HG02885 (cell line): Measurements from ENCODE around the gene CELSR1.

Experiments used
- ATAC-seq: cut with Tn5 transposase; IDR thresholded peaks from one replicate; pipeline ENCODE4 v1.9.1; 2021; ENCODE audit warnings: mild to moderate bottlenecking; ENCODE audit not compliant: unreplicated experiment, poor library complexity

CELSR1 gene

DNA sequence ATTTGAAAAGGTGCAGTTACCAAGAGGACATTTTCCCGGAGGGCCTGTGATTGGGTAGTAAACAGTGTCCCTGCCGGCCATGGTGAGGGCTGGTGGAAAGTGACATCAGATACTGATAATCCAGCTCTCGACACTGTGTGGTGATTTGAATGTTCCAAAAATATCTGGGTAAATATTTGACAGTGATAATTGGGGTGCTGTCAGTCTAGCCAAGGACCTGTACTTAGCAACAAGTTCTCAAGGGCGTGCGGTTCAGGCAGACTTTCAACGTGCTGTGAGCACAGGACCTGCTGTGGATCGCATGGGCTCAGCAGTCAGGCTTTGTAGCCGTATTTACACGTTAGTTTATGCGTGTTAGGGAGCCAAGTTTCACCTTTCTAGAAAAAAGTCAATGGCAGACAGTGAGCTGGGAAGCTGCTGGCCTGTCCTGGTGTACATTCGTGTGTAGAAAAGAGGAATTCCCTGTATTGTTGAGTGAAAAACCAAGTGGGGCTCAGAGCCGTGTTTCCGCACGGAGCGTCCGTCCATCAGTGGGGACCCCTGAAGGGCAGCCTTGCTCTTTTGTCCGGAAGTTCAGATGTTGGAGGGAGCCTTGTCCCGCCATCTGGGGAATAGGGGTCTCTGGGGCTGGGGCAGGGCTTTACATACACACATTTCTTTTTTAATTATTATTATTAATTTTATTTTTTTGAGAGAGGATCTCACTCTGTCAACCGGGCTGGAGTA is 190.6 kb downstream of the CELSR1 start:
- ATAC-seq: no peak

DNA sequence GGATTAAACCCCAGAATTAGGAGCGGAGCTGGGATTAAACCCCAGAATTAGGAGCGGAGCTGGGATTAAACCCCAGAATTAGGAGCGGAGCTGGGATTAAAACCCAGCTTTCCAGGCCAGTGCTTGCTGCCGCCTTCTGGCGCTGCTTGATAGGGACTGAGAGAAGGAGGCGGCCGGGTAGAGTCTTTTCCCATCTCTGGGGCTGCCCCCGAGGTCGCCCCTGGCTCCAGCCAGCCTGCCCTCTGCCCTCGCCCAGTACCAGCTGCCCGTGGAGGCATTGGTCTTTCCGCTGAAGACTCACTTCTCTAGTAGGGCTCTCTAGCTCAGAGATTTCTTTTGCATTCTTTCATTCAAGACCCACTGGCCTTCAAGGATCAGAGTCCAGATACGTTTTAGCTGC is 196.7 kb downstream of the CELSR1 start:
- no peak for ATAC-seq

DNA sequence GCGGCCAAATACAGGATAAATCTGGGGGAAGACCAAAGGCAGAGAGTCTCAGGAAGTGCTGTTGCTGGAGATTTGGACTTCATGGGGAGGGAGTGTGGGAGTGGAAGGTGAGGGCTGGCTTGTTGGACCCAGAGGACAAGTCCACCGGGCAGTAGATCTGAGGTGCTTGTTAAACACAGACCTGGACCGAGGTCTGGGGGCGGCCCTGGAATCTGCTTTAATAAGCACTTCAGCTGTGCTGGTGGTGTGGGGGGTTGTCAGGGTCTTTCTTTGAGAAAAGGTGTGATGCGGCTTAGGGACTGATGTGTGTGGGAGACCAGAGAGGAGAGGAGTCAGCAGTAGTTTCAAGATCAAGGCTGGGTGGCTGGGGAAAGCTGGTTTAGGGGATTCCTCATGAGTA is 197.5 kb downstream of the CELSR1 start:
- no peak for ATAC-seq

DNA sequence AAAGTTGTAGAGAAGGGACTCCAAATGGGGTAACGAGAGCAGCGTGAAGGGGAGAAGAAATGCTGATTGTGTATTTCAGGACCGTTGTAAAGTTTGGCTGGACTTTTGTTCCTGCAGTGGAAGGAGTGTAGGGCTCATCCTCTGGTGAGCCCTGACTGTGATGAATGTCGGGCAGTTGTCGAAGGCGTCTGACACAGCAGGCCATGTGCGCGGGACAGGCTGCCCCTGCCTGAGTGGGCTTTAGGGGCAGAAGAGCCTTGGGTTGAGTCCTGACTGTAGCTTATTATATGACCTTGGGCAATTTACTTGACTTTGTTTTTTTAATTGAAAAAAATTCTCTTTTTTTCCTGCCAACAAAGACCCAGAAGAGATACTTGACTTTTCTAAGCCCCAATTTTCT is 198.8 kb downstream of the CELSR1 start:
- no peak for ATAC-seq

DNA sequence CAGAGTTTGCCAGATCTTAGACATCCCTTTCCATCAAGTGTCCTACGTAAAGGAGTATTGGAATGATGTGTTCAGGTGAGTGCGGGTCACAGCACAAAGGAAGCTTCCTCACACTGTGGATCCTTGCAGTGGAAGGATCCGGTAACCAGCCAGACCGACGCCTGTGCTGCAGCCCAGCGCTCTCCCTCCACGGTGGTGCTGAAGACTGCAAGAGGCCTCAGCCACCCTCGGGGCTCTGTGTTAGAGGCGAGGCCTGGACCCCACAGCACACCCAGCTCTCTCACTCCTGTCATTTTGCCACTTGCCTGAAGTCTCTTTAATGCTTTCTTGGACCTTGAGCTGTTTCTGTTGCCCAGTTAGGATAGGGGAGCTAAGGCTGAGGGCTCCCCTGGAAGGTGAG is 199.6 kb downstream of the CELSR1 start:
- ATAC-seq: no peak

DNA sequence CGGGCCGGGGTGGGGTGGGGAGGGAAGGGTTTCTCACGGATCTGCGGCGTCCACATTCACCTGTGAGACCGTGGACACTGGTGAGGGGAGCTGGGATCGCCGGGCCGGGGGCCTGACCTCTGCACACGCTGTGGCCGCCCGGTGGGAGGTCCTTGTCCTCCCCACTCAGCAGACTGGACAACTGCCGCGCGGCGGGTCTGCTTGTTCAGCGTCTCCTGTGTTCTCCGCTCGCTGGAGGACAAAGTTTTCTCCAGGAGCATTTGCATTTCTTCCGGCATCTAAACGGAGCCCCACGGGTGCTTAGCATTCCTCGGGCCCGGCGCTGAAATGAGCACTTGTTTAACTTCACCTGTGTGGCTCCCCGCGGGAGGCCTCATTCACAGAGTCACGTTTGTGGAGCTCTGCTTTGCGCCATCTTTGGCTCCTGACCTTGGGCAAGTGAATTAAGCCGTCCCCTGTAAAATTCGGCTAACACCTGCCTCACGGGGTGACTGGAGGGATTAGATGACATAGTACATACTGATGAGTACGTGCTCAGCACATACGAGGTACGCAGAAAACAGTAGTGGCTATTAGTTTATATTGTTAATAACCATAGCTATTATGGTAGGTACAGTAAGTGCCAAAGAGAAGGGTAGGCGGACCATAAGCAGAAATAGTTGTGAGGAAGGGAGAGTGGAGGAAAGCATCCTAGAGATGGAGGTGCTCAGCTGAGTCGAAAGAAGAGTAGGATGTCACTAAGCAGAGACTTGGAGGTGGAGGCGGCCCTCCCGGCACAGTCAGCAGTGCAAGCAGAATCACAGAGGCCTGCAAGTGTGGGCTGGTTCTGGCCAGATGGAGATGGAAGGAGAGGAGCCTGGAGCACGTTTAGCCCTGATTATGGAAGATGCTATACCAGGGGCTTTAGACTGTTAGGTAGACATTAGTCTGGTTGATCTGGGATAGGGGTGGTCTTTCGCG is 201.0 kb downstream of the CELSR1 start:
- peak; percentile 15 for ATAC-seq

DNA sequence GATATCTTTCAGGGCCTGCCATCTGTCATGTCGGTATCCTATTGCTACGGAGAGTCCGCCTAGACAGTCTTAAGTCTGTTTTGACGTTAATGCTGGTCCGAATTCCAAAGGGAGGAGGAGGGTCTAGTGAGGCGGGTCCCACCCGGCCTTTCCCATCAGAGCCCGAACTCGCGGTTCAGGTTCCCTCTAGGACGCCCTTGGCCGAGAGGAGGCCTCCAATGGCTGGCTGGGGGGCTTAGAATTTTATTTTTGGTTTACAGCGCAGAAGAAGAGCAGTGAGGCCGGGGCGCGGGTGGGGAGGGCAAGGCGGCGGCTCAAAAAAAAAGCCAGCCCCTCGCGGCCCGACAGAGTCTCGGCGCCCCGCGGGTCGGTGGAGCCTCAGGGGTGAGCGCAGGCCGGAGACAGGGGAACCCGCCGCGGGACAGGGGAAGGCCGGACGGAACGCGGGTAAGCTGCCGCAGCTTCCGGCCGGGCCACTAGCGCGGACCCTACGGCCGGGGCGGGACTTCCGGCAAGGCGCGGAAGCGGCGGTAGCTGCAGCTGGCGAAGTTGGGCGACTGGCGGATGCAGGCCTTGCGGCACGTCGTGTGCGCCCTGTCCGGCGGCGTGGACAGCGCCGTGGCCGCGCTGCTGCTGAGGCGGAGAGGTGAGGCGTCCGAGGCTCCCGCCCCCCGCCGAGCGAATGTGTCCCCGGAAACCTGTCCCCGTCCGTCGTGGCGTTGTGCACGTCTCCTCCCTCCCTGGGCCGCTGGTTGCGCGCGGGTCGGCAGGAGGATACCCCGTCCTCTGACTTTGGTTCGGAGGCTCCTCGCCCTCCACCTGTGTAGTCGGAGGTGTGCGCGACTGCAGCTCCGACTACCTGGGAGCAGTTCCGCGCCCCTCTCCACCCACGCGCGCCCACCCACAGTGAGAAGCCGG is 202.0 kb downstream of the CELSR1 start, which contains the start of gene TRMU:
TSS of gene TRMU (plus strand) at position 514 of the 918 bp plus-strand sequence. CDS start at position 565, 51 bp downstream.
- ATAC-seq: peak; percentile 93

DNA sequence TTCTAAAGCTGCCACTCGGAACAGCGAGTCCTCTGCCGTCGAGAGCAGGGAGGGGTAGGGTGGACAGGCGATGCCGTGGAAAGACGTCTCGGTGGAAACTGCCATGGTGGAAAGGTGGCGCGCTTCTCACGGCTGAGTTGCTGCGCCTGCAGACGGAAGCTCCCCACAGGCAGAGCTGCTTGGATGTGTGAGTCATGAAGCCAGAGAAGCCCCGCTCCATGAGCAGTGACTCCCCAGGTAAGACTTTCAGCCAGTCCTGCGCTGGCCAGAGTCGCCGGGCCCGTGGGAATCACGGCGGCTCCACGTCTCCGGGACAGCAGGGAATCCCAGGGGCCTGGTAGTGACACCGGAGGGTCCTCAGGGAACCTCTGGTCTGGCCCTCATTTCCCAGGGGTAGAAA is 205.9 kb downstream of the CELSR1 start:
- no peak for ATAC-seq

DNA sequence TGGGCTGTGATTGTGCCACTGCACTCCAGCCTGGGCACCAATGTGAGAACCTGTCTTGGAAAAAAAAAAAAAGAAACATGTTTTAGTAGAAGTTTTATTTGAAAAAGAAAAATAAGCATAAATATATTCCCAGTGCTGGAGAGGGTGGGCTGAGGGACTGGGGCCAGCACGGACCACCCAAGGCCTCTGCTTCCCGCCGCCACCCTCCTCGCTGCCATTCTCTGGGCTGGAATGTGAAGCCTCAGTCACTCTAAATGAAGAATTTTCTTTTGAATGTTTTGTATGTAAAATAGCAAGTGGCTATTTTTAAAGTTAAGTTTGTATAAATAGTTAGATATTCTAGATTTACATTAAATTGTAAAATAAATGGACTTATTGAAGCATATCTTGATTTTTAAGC is 207.0 kb downstream of the CELSR1 start:
- no peak for ATAC-seq

DNA sequence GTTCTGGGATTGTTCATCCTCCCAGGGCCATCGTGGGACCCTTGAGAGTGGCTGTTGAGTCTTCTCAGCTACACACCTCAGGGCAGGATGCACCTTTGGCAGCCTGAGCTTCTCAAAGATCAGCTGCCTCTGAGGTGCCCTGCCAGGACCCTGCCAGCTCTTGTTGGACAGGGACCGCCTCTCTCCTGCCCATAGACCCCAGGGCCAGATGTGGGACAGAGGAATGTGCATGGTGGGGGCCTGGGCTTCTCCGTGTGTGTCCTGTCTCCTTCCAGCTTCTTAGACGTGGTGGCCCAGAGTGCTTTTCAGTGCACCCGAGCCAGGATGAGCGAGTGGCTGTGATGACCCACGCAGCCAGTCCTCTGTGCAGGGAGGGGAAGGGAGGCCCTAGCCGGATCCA is 207.8 kb downstream of the CELSR1 start:
- ATAC-seq: no peak

DNA sequence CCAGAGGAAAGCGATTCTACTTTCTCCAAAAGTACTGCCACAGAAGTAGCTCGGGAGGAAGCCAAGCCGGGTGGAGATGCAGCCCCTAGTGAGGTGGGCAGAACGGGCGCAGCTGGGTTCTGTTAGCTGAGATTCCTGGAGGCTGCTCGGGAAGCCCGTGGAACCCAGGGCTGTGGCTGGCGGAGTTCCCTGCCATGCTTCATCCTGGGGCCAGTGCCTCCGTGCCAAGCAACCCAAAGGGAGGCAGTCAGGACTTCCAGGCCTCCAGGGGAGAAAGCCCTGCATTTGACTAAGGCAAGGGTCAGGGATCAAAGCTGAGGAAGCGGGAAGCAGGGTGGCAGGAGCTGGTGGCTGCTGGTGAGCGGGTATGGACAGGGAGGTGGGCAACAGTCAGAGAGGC is 208.6 kb downstream of the CELSR1 start:
- no peak for ATAC-seq

DNA sequence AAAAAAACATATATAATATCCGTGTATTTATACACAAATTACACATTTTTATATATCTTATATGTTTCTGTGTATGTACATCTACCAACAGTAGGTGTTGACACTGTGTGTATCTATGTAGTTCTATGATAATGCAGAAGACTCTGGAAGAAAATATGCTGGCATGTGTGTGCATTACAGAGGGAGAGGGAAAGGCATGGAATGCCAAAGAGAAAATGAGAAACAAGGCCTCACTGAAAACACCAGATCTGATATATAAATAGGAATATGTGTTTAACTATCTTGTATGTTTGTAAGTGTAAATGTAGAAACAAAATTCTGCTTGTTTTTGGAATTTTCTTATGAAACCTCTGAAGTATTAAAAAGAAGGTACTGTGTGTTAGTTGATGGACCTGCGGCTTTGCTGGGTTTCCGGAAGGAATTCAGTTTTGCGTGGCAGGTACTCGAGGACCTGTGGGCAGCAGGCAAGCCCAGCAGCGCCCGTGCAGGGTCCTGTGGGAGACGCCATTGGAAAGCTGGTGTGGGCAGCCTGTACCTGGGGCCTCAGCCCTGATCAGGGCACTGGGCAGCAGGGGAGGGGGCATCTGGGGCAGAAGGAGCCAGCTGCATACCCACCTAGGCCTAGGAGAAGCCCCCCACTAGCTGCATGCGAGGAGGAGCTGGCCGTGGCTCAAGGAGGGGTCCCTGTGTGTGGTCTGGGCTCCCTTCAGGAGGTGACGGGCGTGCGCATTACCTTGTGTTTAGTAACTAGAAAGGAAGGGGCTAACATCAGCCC is 209.5 kb downstream of the CELSR1 start:
- no peak for ATAC-seq

DNA sequence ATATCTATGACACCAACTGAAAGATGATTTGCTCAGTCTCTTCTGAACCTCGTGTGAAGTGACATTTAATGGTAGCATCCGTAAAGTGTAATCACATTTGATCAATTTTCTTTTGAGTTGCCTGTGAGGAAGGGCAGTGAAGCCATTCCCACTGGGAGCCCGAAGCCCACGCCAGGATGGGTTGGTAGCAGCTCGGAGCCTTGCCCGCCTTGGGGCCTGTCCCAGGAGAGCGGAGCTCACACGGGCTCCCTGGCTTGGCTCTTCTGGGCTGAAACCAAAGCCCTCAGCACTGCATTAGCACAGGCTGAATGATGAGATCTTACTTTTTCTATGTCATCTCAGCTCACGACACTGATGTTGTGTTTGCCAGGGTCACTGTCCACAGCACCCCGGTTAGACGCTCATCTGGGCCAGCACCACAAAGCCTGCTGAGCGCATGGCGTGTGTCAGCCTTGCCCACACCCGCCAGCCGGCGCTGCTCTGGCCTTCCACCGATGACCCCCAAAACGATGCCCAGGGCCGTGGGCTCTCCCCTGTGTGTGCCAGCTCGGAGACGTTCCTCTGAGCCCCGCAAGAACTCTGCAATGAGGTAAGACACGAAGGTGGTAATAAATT is 211.2 kb downstream of the CELSR1 start:
- ATAC-seq: no peak

DNA sequence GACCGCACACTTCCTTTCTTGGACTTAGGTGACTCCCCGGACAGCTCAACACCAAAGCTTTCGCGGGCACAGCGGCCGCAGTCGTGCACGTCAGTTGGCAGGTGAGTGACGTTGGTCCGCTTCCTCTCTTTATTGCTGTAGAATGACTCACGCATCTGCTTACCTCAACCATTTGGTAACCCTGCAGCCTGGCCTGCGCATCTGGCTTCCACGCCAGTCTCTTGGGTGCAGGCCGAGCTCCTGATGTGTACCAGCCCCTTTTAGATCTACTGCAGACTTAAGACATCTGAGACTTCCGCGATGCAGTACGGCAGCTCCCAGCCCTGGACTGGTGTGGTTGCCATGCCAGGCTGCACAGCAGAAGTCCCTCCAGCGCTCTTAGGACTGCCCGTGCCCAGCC is 214.3 kb downstream of the CELSR1 start:
- no peak for ATAC-seq

DNA sequence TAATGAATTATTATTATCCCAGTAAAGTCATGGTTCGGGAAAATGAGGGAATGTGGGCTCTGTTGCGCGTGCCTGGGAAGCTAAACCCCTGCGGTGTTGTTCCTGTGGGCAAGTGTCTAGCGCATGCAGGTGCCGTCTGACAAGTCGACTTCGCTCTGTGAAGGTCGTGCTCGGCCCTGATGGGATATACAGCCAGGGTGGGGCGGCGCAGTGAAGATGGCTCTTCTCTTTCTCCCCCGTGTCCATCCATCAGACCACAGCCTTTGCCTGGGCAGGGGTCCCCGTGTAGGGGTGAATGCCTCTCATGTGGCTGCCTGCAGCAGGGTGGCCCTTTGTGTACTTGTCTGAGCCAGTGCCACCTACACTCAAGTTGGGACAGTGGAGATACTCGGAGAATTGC is 214.7 kb downstream of the CELSR1 start:
- ATAC-seq: no peak

DNA sequence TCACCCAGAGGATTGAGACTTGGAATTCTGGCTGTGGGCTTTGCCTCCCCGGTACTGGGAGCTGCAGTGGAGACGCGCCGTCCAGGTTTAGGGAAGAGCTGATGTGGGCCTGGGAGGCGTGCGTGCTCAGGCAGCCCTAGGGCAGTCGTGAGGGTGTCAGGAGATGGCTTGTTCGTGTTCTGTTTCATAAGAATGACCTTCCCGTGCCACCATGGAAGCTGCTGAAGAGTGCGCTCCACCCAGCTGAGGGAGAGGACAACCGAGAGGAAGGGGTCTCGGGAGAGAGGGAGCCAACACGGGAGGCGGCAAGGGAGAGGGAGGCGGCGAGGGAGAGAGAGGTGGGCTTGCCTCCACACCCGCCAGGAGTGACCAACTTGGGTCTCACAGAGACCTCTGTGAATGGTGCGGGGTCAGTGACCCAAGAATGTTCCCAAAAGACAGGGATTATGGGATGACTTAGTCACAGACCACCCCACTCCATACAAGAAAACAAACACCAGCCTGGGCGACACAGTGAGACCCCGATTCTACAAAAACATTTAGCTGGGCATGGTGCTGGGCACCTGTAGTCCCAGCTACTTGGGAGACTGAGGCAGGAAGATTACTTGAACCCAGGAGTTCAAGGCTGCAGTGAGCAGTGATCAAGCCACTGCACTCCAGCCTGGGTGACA is 216.6 kb downstream of the CELSR1 start:
- no peak for ATAC-seq

DNA sequence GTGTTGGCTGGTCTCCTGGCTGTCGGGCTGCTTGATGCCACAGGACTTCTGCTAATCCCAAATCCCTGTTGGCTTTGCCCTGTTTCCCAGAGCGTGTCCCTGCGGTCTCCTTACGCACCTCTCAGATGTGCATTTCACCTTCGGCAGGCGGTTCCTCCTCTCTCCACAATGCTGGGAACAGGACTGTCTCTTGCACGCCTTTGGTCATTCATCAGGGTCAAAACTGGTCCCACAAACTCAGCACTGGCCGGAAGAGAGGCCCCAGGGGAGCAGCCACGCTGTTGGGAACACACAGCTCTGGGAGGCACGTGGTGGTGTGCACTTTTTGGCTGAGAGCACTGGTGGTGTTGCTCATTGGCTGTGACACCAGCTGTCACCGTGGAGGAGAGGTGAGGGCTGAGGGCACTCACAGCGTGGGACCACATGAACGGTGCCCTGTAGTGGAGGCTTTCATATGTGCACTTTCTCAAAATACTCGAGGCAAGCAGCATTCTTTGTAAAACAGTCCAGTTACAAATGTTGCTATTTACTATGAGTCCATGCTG is 217.2 kb downstream of the CELSR1 start:
- ATAC-seq: no peak

DNA sequence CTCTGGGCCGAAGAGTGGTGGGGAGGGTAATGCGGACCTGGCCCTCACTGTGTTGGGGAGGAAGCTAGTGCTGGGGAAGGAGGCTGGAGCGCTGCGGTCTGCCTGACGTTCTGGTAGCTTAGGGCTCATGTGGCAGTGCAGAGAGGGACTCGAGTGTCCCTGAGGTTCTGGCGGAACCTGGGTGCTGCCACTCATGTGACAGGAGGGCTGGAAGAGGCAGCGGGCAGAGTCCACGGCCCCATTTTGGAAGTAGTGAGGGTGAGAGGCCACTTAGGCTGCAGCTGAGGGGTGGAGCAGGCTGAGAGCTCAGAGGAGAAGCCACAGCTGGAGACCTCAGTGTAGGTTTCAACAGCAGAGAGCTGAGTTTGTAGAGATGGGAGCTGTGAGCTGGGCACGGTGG is 218.1 kb downstream of the CELSR1 start:
- ATAC-seq: no peak
